Stimulated activated naive CD8-positive, alpha-beta T cell treated with anti-CD3 and anti-CD28 coated beads, Interleukin-15, Interleukin-2, amounts not matched to agents 100 ng/mL and 50 ng/mL, for 24 hours (primary cell): Measurements from ENCODE around the gene METAP1.
A peak's percentile ranks its signal among the peaks of the same experiment; 100 is the strongest.
"Not testable (repeated sequence)": the region's sequence is repeated elsewhere in the genome, so short reads cannot be mapped to it uniquely, and the experiment has no call there.

Experiments
- H3K27ac Mint-ChIP-seq: one replicate; pipeline ENCODE4 v1.8.0; 2021; ENCODE audit warnings: mild to moderate bottlenecking, mixed read lengths
- H3K27me3 Mint-ChIP-seq: one replicate; pipeline ENCODE4 v1.8.0; 2021; ENCODE audit warnings: mixed read lengths
- H3K36me3 Mint-ChIP-seq: one replicate; pipeline ENCODE4 v1.8.0; 2021; ENCODE audit warnings: low read depth, mixed read lengths
- H3K4me1 Mint-ChIP-seq: one replicate; pipeline ENCODE4 v1.8.0; 2021; ENCODE audit warnings: low read depth, mixed read lengths
- H3K4me3 Mint-ChIP-seq: one replicate; pipeline ENCODE4 v1.8.0; 2021; ENCODE audit warnings: mild to moderate bottlenecking, mixed read lengths
- H3K9me3 Mint-ChIP-seq: one replicate; pipeline ENCODE4 v1.8.0; 2021; ENCODE audit warnings: mixed read lengths

METAP1 gene

DNA sequence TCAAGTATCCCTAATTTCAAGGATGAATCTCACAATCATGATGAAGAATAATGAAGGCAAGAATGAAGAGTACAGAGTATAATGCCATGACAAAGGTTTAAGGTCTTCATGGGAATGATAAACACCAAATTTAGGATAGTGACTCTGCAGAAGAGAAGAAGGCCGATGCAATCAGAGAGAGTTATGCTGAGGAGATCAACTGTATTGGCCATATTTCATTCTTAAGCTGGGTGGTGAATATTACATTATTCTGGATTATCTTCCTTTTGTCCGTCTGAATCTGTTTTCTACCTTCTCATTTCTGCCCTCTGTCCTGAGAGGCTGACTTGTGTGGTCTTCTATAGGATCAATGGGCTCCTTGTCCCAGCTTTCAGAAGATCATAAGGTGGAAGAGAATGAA, 7.8 kb upstream of the METAP1 start:
- H3K27me3 Mint-ChIP-seq: peaks cover under 1% of the 10 kb centered on the region
- no peaks in the 10 kb centered on the region for H3K4me1 Mint-ChIP-seq
- H3K4me3 Mint-ChIP-seq: no peak overlapping the region
- no peaks in the 10 kb centered on the region for H3K9me3 Mint-ChIP-seq
- H3K36me3 Mint-ChIP-seq: peaks cover 3% of the 10 kb centered on the region
- no peak overlapping the region for H3K27ac Mint-ChIP-seq

DNA sequence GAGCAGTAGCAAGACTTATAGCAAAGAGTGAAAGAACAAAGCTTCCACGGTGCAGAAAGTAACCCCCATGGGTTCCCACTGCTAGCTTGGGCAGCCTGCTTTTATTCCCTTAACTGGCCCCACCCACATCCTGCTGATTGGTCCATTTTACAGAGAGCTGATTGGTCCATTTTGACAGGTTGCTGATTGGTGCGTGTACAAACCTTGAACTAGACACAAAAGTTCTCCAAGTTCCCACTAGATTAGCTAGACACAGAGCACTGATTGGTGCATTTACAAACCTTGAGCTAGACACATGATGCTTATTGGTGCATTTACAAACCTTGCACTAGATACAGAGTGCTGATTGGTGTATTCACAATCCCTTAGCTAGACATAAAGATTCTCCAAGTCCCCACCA, 2.7 kb upstream of the METAP1 start:
- H3K27ac Mint-ChIP-seq, H3K27me3 Mint-ChIP-seq, H3K4me3 Mint-ChIP-seq, H3K9me3 Mint-ChIP-seq, H3K36me3 Mint-ChIP-seq: not testable (repeated sequence)
- H3K4me1 Mint-ChIP-seq: peaks cover 22% of the 10 kb centered on the region

DNA sequence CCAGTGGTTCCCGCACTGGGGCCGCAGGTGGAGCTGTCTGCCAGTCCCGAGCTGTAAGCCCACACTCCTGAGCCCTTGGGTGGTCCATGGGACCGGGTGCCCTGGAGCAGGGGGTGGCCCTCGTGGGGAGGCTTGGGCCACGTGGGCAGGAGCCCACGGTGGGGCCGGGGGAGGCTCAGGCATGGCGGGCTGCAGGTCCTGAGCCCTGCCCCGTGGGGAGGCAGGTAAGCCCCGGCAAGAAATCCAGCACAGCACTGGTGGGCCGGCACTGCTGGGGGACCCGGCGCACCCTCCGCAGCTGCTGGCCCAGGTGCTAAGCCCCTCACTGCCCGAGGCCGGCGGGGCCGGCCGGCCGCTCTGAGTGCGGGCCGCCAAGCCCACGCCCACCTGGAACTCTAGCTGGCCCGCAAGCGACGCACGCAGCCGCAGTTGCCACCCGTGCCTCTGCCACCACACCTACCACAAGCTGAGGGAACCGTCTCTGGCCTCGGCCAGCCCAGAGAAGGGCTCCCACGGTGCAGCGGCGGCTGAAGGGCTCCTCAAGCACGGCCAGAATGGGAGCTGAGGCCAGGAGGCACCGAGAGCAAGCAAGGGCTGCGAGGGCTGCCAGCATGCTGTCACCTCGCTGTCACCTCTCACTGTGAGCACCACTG, 2.0 kb upstream of the METAP1 start:
- Mint-ChIP-seq H3K4me1 (peaks cover 28% of the 10 kb centered on the region), H3K9me3 (no peaks in the 10 kb centered on the region), H3K36me3 (no peaks in the 10 kb centered on the region), H3K27ac (peak overlapping the region; percentile 31), H3K27me3 (no peaks in the 10 kb centered on the region), H3K4me3 (no peak overlapping the region)

DNA sequence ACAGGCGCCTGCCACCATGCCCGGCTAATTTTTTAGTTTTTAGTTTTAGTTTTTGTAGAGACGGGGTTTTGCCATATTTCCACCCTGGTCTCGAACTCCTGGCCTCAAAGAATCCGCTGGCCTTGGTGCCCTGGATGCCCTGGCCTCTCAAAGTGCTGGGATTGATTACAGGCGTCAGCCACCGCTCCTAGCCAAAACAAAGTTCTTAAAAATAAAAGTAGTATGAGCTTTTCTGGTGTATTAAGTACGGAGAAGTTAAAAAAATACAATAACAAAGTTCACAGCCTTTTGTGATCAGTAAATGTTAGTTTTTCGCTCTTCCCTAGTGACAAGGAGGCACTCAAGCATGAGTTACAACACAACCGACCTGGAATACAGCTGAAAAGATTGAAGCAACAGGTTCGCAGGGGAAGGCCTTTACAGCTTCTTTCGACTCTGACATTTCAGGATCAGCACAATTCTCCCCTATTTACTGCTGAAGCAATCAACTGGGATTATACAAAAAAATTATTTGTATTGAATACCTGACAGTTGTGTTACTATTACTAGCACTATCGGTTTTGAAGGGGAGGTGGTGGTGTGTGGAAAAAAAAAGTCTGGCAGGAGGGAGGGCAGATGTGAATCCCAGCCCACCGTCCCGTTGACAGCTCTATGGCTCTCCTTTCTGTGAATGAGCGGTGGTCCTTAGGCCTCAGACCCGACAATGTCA, 893 bp upstream of the METAP1 start:
- Mint-ChIP-seq H3K27me3 (no peaks in the 10 kb centered on the region), H3K4me3 (peak overlapping the region; percentile 90), H3K36me3 (peaks cover 7% of the 10 kb centered on the region), H3K9me3 (no peaks in the 10 kb centered on the region), H3K4me1 (peaks cover 35% of the 10 kb centered on the region), H3K27ac (peak overlapping the region; percentile 96)

DNA sequence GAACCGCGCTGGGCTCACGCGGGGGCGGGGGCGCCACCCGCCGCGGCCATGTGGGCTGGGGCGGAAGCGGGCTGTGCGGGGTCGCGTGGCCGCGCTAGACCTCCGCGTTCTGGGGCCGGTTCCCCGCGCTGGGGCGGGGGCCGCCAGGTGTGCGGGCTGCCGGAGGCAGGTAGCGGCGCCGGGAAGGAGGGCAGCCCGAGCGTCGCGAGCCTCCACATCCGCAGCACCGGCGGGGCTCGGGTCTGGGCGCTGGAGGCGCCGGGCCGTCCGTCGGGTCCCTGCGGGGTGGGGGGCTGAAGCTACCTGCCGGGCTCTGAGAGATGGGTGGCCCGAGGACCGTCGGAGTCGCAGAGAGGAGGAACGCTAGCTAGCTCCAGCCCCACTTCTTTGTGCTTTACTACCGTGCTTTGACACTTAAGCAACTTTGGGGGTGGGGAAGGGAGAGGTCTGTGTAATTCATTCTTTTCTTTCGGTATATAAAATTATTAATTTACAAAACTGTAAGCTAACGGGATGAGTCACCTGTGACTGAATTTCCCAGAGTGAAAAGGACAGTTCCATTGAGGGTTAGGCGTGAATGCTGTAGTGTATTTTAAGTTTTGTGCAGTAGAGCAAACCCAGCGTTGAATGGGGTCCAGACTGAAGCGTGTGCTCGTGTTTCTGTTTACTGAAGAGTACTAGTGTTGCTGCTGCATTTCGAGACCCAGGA, 689 bp downstream of the METAP1 start:
- Mint-ChIP-seq H3K36me3 (peaks cover 11% of the 10 kb centered on the region), H3K4me3 (peak overlapping the region; percentile 94), H3K9me3 (no peaks in the 10 kb centered on the region), H3K4me1 (peaks cover 50% of the 10 kb centered on the region), H3K27ac (peak overlapping the region; percentile 84), H3K27me3 (no peaks in the 10 kb centered on the region)

DNA sequence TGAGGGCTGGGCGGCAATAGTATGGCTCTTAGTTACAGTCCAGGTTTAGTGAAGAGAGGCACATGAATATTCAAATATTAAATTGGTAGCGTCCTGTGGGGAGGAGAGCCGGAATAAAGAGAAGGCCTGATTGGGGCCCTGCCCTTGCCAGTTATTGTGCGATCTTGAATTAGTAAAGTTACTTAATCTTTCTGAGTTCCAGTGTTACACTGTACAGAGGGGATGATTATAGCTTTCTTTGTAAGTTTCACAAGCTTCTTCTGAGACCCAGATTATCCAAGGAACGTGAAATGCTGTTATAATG, 1.2 kb downstream of the METAP1 start:
- Mint-ChIP-seq H3K4me3 (peak overlapping the region; percentile 94), H3K27ac (peak overlapping the region; percentile 84), H3K27me3 (no peaks in the 10 kb centered on the region), H3K4me1 (peaks cover 53% of the 10 kb centered on the region), H3K9me3 (no peaks in the 10 kb centered on the region), H3K36me3 (peaks cover 11% of the 10 kb centered on the region)

DNA sequence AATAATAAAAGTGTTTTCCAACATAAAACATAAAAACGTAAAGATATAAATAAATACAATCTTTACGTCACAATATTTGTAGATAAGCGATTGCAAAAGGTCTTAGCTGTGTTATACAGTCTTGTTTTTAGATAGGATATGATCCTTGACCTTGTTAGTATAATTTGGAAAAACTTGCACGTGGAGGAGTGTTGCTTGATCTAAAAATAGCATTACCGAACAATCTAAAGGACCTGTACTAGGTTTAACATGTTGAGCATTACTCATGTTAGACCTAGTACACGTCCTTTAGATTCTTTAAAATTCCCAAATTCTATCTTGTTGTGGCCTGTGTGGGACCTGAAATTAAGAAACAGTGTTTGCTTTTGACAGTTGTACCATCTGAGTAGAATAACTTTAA, 1.6 kb downstream of the METAP1 start:
- peak overlapping the region; percentile 94 for H3K4me3 Mint-ChIP-seq
- H3K4me1 Mint-ChIP-seq: peaks cover 56% of the 10 kb centered on the region
- H3K9me3 Mint-ChIP-seq: no peaks in the 10 kb centered on the region
- no peak overlapping the region for H3K27ac Mint-ChIP-seq
- H3K36me3 Mint-ChIP-seq: peaks cover 11% of the 10 kb centered on the region
- H3K27me3 Mint-ChIP-seq: no peaks in the 10 kb centered on the region

DNA sequence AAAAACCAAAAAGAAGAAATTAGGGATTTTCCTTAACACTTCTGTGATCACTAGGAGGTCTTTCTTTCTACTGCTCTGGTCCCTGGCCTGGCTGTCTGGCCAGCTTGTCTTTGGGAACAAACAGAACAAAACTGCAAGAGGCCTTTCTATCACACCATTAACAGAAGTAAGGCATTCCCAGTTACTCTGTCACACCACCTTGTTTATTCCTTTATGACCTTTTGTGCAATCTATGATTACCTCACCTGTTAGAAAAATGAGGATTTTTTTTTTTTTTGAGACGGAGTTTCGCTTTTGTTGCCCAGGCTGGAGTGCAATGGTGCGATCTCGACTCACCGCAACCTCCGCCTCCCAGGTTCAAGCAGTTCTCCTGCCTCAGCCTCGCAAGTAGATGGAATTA, 3.0 kb downstream of the METAP1 start:
- Mint-ChIP-seq H3K4me3 (no peak overlapping the region), H3K27me3 (no peaks in the 10 kb centered on the region), H3K36me3 (peaks cover 11% of the 10 kb centered on the region), H3K27ac (no peak overlapping the region), H3K4me1 (peaks cover 70% of the 10 kb centered on the region), H3K9me3 (no peaks in the 10 kb centered on the region)

DNA sequence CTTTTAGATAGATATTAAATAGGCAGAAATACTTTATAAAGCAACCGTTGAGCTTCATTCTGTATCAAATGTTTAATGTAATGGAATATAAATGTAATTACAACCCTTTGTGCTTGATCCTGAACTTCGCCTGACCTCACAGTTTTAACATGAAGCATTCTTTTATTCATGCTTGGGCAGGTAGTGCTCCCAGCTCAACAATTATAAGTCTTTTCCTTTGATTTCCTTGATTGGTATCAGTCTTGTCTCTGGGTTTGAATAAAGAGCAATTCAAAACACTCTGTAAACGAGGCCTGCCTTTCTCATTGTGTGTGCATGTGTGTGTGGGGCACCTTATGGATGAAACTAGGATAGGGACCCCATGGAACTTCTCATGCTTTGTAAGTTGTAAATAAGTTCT, 6.8 kb downstream of the METAP1 start:
- Mint-ChIP-seq H3K36me3 (peaks cover 25% of the 10 kb centered on the region), H3K27me3 (no peaks in the 10 kb centered on the region), H3K27ac (no peak overlapping the region), H3K9me3 (no peaks in the 10 kb centered on the region), H3K4me1 (peaks cover 59% of the 10 kb centered on the region), H3K4me3 (no peak overlapping the region)

DNA sequence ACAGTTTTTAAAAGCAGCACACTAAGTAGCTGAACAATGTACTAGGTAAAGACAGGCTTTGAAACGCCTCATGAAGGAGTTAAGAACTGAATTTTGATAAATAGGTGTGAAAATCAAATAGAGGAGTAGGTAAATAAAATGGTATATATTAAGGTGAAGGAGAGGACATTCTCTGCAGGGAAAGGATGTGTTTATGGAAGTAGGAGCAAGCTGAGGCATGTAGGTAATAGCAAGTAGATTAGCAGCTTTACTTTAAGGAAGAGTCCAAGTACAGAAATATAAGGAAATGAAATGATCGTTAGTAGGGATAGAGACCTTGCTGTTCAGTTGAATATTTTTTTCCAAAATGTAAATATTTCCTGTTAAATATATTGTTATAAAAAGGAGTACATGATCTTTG, 12.5 kb downstream of the METAP1 start:
- H3K27me3 Mint-ChIP-seq: no peaks in the 10 kb centered on the region
- no peak overlapping the region for H3K4me3 Mint-ChIP-seq
- no peak overlapping the region for H3K27ac Mint-ChIP-seq
- peaks cover 18% of the 10 kb centered on the region for H3K4me1 Mint-ChIP-seq
- H3K9me3 Mint-ChIP-seq: peaks cover 8% of the 10 kb centered on the region
- peaks cover 62% of the 10 kb centered on the region for H3K36me3 Mint-ChIP-seq

DNA sequence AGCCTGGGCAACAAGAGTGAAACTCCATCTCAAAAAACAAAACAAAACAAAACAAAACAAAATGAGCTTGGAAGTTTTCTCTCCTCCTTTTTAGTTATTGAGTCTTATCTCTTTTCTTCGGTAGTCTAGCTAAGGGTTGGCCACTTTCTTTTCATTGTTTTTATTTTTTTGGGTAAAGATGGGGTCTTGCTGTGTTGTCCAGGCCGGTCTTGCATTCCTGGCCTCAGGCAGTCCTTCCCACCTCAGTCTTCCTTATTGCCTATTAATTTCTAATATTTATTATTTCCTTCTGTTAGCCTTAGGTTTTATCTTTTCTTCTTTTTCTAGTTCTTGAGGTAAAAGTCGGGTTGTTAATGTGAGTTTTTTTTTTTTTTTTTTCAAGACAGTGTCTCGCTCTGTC, 16.4 kb downstream of the METAP1 start:
- H3K4me1 Mint-ChIP-seq: peaks cover 12% of the 10 kb centered on the region
- no peak overlapping the region for H3K27ac Mint-ChIP-seq
- peaks cover 76% of the 10 kb centered on the region for H3K36me3 Mint-ChIP-seq
- peaks cover 8% of the 10 kb centered on the region for H3K9me3 Mint-ChIP-seq
- no peaks in the 10 kb centered on the region for H3K27me3 Mint-ChIP-seq
- H3K4me3 Mint-ChIP-seq: no peak overlapping the region

DNA sequence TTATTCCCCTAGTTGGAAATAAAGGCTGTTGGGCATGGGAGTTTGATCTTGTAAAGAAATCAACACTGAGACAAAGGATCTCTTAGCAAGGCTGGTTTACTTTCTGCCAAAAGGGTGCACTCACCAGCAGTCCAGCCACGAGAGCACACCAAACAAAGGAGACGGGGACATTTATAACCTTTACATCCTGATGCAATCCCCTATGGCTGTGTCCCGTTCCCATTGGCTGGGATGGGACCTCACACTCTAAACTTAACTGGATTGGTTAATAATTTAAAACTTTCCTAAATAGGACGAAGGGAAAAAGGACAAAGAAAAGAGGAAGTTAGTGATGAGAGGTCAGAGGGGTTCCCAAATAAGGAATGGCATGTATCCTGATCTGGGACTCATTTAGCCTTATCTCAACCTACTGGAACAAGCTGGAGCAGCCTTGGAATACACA, 17.9 kb downstream of the METAP1 start:
- Mint-ChIP-seq H3K36me3 (peaks cover 71% of the 10 kb centered on the region), H3K27me3 (no peaks in the 10 kb centered on the region), H3K27ac (no peak overlapping the region), H3K4me1 (peaks cover 8% of the 10 kb centered on the region), H3K4me3 (no peak overlapping the region), H3K9me3 (peaks cover 8% of the 10 kb centered on the region)

DNA sequence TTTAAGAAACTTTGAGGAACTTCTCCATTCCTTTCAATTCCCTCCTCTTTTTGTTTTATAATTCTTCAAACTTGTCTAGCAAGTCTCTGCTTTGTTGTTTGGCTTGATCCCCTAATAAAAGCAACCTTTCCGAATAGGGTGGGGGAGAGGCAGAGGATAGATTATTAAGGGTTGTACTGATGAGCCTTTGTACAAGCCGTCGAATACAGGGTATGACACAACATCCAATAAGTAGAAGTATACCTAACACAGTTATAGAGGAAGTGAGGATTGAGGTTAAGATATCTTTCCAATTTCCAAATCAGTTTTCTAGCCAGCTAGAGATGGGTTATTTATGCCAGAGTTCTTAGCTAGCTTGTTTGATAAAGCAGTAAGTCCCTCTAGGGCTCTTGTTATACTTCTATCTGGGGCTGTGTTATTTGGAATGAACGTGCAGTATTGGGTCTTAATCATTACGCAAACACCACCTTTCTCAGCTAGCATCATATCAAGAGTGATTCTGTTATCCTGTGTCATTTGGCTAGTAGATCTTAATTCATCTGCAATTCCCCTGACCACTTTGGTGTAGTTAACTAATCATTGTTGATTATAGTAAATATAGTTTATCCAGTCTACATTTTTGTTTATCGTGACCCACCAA, 18.5 kb downstream of the METAP1 start:
- no peak overlapping the region for H3K4me3 Mint-ChIP-seq

DNA sequence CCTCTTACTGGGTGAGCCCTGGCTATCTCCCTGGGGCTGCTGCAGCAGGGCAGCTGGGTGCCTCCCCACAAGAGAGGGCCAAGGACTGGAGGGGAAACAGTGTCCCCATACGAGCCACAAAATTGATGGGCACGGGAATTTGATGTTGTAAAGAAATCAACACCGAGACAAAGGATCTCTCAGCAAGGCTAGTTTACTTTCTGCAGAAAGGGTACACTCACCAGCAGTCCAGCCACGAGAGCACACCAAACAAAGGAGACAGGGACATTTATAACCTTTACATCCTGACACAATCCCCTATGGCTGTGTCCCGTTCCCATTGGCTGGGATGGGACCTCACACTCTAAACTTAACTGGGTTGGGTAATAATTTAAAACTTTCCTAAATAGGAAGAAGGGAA, 25.9 kb downstream of the METAP1 start:
- Mint-ChIP-seq H3K4me3 (no peak overlapping the region), H3K27ac (no peak overlapping the region), H3K4me1 (peaks cover 27% of the 10 kb centered on the region), H3K27me3 (no peaks in the 10 kb centered on the region), H3K36me3 (peaks cover 43% of the 10 kb centered on the region), H3K9me3 (peaks cover 20% of the 10 kb centered on the region)

More for the DNA sequence above, 18.5 kb downstream of the METAP1 start:
- H3K36me3 Mint-ChIP-seq: peaks cover 73% of the 10 kb centered on the region
- H3K27ac Mint-ChIP-seq: no peak overlapping the region
- H3K9me3 Mint-ChIP-seq: peaks cover 8% of the 10 kb centered on the region
- H3K4me1 Mint-ChIP-seq: peaks cover 8% of the 10 kb centered on the region
- no peaks in the 10 kb centered on the region for H3K27me3 Mint-ChIP-seq

DNA sequence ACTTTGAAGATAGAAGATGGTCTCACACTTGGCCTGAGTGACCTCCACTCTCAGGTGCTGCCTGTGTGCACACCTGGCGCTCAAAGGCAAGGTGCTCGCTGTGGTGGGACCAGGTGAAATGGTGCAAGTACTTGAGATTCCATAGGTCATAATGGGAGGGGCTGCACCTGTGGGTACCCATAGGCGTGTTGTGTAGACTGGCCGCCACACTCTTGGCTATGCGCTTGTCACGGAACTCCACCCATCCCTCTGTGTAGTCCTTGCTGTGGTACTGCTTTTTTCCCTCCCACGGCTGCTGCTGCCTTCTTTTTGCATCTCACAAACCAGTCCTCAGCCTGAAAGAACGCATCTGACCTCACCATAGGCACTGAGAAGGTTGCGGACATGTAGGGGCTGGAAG, 27.0 kb downstream of the METAP1 start:
- Mint-ChIP-seq H3K4me3 (no peak overlapping the region), H3K27ac (no peak overlapping the region), H3K27me3 (no peaks in the 10 kb centered on the region), H3K36me3 (peaks cover 36% of the 10 kb centered on the region), H3K4me1 (peaks cover 35% of the 10 kb centered on the region), H3K9me3 (peaks cover 20% of the 10 kb centered on the region)
